Measurements from ENCODE around the gene TEKT2.

Gene TEKT2

DNA sequence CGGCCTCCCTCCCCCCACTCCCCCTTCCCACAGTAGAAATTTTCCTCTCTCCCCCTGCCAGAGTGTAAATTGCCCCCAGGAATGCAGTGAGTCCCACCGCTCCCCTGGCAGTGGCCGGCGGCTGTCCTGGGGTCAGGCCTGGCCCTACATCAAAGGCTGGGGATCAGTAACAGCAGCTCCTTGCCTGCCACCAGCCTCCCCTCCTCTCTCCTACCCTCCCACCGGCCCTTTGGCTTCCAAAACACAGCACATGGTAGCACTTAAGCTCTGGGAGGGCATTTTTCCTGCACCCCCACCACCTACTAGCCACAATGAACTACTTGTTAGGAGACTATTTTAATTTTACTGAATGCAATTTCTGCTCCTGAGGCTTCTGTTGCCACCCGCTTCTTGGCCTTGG, 50.1 kb downstream of the TEKT2 start:
- Histone ChIP-seq H3K27ac (ENCODE audit: low read length) (no peak overlapping the region), H3K4me2 (ENCODE audit: low read length) (no peak overlapping the region), H3K36me3 (replicated peaks; ENCODE audit: low read depth, low read length) (no peaks in the 10 kb centered on the region), H3K79me2 (ENCODE audit: low read length) (no peaks in the 10 kb centered on the region), H3K9me3 (ENCODE audit: insufficient read depth, low read length) (no peaks in the 10 kb centered on the region), H3K9ac (ENCODE audit: low read length) (no peak overlapping the region), H3K27me3 (ENCODE audit: low read depth, low read length) (no peaks in the 10 kb centered on the region), H4K20me1 (ENCODE audit: insufficient read depth, low read length) (no peaks in the 10 kb centered on the region), H3K4me1 (ENCODE audit: low read length) (no peaks in the 10 kb centered on the region), H3K4me3 (ENCODE audit: low read length) (no peak overlapping the region), H2AFZ (ENCODE audit: low read depth, low read length) (no peak overlapping the region)
- TF ChIP-seq EZH2phosphoT487 (IDR thresholded peaks at IDR 0.05; ENCODE audit: low read depth) (no peak), CTCF (IDR thresholded peaks at IDR 0.05; ENCODE audit: low read depth, low read length) (no peak)

DNA sequence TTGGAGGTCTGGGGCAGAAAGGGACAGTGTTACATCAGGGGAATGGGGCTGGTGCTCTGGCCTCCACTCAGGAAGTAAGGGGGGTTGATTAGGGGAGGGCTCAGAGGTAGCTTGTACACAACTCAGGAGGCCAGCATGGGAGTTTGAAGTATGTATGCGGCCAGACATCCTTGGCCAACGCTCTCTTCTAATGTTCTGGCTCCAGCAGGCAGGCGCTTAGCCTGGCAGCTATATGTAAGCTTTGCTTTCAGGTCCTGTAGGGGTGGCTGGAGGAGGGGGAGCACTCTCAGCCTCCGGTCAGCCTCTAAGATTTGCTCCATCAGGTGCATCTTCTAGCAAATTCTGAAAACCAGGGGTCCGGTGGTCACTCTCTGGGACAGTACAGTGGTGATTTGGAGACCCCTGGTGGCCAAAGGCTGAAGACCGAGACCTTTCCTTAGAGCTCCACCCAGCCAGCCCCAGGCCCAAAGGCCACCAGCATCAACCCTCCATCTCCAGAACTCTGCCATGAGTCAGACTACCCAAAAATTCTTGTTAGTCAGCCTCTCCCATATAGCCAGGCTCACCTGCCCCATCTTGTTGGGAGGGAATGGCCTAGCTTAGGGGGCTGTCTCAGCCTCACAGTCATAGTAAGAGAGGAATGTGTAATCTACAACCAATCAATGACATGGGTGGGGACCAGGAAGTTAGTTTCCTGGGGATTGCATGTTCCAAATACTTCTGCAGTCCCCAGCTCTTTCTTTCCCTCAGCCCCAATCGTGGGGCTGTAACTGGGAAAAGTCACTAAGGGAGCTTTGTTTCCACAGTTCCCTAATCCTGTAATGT, 50.8 kb downstream of the TEKT2 start:
- no peaks in the 10 kb centered on the region for H3K27me3 ChIP-seq (ENCODE audit: low read depth, low read length)
- H3K27ac ChIP-seq (ENCODE audit: low read length) = no peak overlapping the region
- H4K20me1 ChIP-seq (ENCODE audit: insufficient read depth, low read length) = no peaks in the 10 kb centered on the region
- no peaks in the 10 kb centered on the region for H3K36me3 ChIP-seq (replicated peaks; ENCODE audit: low read depth, low read length)
- H3K9me3 ChIP-seq (ENCODE audit: insufficient read depth, low read length) = no peaks in the 10 kb centered on the region
- H3K9ac ChIP-seq (ENCODE audit: low read length) = no peak overlapping the region
- no peaks in the 10 kb centered on the region for H3K4me1 ChIP-seq (ENCODE audit: low read length)
- 0 out of 2 replicates have a peak, but pooled peaks cover 2% of the 10 kb centered on the region for H3K79me2 ChIP-seq (ENCODE audit: low read length)
- no peak overlapping the region for H3K4me2 ChIP-seq (ENCODE audit: low read length)
- H3K4me3 ChIP-seq (ENCODE audit: low read length) = no peak overlapping the region
- TF ChIP-seq EZH2phosphoT487 (IDR thresholded peaks at IDR 0.05; ENCODE audit: low read depth) (no peak), CTCF (IDR thresholded peaks at IDR 0.05; ENCODE audit: low read depth, low read length) (peak; percentile 66)
- no peak overlapping the region for H2AFZ ChIP-seq (ENCODE audit: low read depth, low read length)

- no peak overlapping the region for H3K9ac ChIP-seq (ENCODE audit: low read length)
- no peak overlapping the region for H2AFZ ChIP-seq (ENCODE audit: low read depth, low read length)
- H3K4me2 ChIP-seq (ENCODE audit: low read length) = no peak overlapping the region
- no peak overlapping the region for H3K27ac ChIP-seq (ENCODE audit: low read length)
- no peaks in the 10 kb centered on the region for H3K9me3 ChIP-seq (ENCODE audit: insufficient read depth, low read length)
- no peak overlapping the region for H3K4me3 ChIP-seq (ENCODE audit: low read length)
- no peaks in the 10 kb centered on the region for H3K4me1 ChIP-seq (ENCODE audit: low read length)
- H4K20me1 ChIP-seq (ENCODE audit: insufficient read depth, low read length) = no peaks in the 10 kb centered on the region
- TF ChIP-seq EZH2phosphoT487 (IDR thresholded peaks at IDR 0.05; ENCODE audit: low read depth) (no peak), CTCF (IDR thresholded peaks at IDR 0.05; ENCODE audit: low read depth, low read length) (no peak)
- no peaks in the 10 kb centered on the region for H3K36me3 ChIP-seq (replicated peaks; ENCODE audit: low read depth, low read length)
- no peaks in the 10 kb centered on the region for H3K27me3 ChIP-seq (ENCODE audit: low read depth, low read length)
- 0 out of 2 replicates have a peak, but pooled peaks cover 7% of the 10 kb centered on the region for H3K79me2 ChIP-seq (ENCODE audit: low read length)
Observed at GRCh38 chr1:36135330-36135667, 51.4 kb downstream of the TEKT2 start.

DNA sequence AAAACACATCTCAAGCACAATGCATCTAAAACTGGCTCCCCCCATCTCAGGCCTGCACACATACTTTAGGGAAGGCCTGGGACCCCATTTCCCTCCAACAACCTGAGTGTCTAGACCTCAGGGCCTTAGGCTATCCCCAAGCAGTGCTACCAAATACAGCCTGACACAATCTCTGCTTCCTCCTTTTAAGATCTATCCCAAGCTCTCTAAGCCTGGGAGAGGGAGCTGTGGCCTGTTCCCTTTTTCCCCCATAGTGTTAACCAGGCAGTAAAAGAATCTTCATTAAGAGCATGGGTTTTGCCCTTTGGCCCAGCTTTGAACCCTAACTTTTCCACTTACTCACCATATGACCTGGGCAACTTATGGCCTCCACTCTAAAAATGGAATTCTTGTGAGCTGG, 51.9 kb downstream of the TEKT2 start:
- H3K4me1 ChIP-seq (ENCODE audit: low read length) = no peaks in the 10 kb centered on the region
- no peak overlapping the region for H3K4me2 ChIP-seq (ENCODE audit: low read length)
- H3K36me3 ChIP-seq (replicated peaks; ENCODE audit: low read depth, low read length) = no peaks in the 10 kb centered on the region
- no peak overlapping the region for H3K4me3 ChIP-seq (ENCODE audit: low read length)
- H4K20me1 ChIP-seq (ENCODE audit: insufficient read depth, low read length) = no peaks in the 10 kb centered on the region
- no peak overlapping the region for H3K27ac ChIP-seq (ENCODE audit: low read length)
- 0 out of 2 replicates have a peak, but pooled peaks cover 8% of the 10 kb centered on the region for H3K79me2 ChIP-seq (ENCODE audit: low read length)
- H3K9ac ChIP-seq (ENCODE audit: low read length) = no peak overlapping the region
- no peak overlapping the region for H2AFZ ChIP-seq (ENCODE audit: low read depth, low read length)
- H3K27me3 ChIP-seq (ENCODE audit: low read depth, low read length) = no peaks in the 10 kb centered on the region
- H3K9me3 ChIP-seq (ENCODE audit: insufficient read depth, low read length) = no peaks in the 10 kb centered on the region
- TF ChIP-seq EZH2phosphoT487 (IDR thresholded peaks at IDR 0.05; ENCODE audit: low read depth) (no peak), CTCF (IDR thresholded peaks at IDR 0.05; ENCODE audit: low read depth, low read length) (no peak)

Measured in OCI-LY3 (cell line).